Erythroblast (primary cell): Measurements from ENCODE around the gene OBSL1.

Source experiments
- GATA1 ChIP-seq: IDR thresholded peaks from 2 replicates; pipeline ENCODE4 v1.6.1; 2011; ENCODE audit warnings: low read depth, mild to moderate bottlenecking, control low read depth, low read length, moderate library complexity
- POLR2A ChIP-seq: IDR thresholded peaks from 2 replicates; pipeline ENCODE4 v1.6.1; 2011; ENCODE audit warnings: mild to moderate bottlenecking, low read length

DNA sequence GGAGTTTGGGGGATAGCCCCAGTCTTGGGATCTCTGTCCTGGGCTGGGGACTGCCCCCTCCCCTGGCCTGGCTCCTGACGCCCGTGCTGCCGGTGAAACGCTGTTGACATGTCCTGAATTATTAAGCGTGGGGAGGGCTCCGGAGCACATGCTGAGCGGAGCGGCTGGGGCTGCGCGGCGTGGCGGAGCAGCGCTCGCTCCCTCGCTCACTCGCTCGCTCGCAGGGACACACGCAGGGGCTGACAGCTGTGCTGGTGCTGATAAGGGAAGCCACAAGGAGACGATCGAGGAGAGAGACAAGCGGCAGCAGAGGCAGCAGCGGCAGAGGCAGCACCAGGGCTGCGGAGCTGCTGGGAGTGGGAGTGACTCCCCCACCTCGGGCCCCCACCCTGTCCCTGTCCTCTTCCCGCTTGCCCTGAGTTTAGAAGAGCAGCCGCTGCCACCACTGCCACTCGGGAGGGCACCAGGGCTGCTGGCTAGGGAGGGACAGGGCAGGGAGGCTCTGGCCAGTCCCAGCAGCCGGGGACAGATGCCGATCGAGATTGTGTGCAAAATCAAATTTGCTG, 57.1 kb downstream of the OBSL1 start, which contains the start of gene ASIC4:
- peak; percentile 25 for TF ChIP-seq POLR2A
- peak; percentile 94 for TF ChIP-seq GATA1
